ENCODE measurements around the gene IL12RB1.
"Not testable (repeated sequence)": the region's sequence is repeated elsewhere in the genome, so short reads cannot be mapped to it uniquely, and the experiment has no call there.

IL12RB1 gene

DNA sequence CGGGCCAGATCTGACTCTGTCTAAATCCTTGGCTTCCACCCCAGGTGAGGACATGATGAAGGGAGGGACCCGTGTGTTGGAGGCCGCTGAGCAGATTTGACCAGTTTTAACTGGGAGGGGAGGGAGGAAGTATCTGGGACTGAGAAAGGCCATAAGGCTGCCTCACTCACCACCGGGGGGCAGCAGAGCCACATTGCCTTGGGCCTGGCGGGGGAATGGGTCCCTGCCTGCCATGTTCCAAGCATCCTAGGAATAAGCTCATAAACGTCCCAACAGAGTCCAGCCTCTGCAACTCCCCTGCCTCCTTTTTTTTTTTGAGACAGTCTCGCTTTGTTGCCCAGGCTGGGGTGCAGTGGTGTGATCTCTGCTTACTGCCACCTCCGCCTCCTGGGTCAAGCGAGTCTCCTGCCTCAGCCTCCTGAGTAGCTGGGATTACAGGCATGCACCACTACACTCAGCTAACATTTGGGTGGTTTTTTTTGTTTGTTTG is 26.3 kb upstream of the IL12RB1 start:
- DNase-seq (ENCODE audit: low read depth in 3 of 3): peak; percentile 58 to 72 (median 69)

GRCh38 chr19:18110609-18111232 is 24.0 kb upstream of the IL12RB1 start:
- no peak for DNase-seq (ENCODE audit: low read depth in 3 of 3)

DNA sequence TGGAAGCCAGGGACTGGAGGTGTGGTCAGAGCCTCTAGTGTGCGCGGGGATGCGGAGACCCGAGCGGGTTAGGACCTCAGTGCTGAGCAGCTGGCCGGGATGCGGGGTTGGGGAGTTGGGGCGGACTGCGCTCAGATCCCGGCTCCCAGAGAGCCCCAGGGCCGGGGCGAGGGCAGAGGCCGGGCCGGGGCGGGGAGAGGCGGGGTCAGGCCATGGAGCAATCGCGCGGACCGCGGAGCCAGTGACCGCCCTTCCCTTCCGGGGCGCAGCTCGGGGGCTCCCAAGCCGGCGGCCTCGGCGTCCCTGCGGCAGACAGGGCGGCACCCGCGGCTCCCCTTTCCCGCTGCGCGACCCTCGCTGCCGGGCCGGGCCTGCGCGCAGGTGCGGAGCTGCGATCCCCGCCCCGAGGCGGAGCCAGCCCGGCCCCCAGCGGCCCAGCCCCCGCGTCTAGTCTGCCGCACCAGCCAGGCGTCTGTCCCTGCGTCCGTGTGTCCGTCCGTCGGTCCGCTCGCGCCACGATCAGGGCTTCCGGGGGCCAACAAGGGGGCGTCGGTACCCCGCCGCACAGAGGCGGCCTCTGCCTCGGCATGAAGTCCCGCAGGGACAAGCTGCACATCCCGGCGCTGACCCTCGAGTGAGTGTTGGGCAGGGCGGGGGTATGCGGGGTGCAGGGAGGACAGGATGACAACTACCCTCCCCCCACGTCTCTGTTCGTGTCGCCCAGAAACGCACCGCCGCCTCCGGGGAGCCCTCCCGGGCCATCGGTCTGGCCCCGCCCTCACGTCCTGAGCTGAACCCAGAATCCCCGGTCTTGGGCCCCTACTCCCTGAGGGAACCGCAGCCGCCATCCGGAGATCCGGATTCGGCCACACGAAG is 23.2 kb upstream of the IL12RB1 start:
- peak in 1 of 3 experiments; percentile 57 for DNase-seq (ENCODE audit: low read depth in 3 of 3)

- no peak for DNase-seq (ENCODE audit: low read depth in 3 of 3)
Observed at GRCh38 chr19:18109341-18109732, 22.6 kb upstream of the IL12RB1 start.

DNA sequence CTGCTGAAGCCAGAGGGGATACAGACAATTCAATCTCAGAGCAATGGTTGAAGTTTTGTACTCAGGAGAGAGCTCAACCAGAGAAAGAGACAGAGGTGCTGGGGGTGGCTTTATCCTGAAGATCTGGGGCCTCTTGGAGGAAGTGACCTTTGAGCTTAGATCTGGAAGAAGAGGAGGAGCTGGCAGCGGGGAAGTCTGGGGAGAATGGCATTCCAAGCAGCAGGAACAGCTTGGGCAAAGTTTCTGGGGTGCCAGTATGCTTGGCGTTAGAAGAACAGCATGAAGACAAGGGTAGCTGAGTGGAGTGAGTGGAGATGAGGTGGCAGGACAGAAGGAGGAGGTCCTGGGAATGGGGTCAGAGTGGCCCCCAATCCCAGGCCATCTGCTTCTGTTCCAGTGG is 22.2 kb upstream of the IL12RB1 start:
- DNase-seq (ENCODE audit: low read depth in 3 of 3): no peak

- no peak for DNase-seq (ENCODE audit: low read depth in 3 of 3)
Observed at GRCh38 chr19:18107235-18107634, 20.5 kb upstream of the IL12RB1 start.

GRCh38 chr19:18105259-18105658 is 18.5 kb upstream of the IL12RB1 start:
- not testable (repeated sequence) for DNase-seq (ENCODE audit: low read depth in 3 of 3)

- DNase-seq (ENCODE audit: low read depth in 3 of 3): no peak
Observed at GRCh38 chr19:18104793-18105131, 18.0 kb upstream of the IL12RB1 start.

DNA sequence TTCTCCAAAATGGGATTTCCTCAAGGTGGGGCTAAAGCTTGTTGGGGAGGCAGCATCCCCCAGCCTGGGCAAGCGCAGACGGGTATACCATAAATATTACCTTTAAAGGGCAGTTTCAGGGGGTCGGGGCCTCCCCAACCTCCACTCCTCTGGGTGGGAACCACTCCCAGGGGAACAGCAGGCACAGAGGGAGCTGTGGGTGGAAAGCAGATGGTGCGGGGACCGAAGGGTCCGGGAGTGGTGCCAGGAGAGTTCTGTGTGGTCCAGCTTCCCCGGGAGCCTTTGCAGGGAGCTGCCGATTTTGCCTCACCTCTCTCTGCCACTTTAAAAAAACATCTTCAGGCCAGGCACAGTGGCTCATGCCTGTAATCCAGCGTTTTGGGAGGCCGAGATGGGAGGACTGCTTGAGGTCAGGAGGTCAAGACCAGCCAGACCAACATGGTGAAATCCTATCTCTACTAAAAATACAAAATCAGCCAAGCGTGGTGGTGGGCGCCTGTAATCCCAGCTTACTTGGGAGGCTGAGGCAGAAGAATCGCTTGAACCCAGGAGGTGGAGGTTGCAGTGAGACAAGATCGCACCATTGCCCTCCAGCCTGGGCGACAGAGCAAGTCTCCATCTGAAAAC is 16.3 kb upstream of the IL12RB1 start:
- DNase-seq (ENCODE audit: low read depth in 3 of 3): no peak

GRCh38 chr19:18101268-18101667 is 14.5 kb upstream of the IL12RB1 start:
- DNase-seq (ENCODE audit: low read depth in 3 of 3): no peak

- no peak for DNase-seq (ENCODE audit: low read depth in 3 of 3)
Observed at GRCh38 chr19:18100710-18101109, 14.0 kb upstream of the IL12RB1 start.

DNA sequence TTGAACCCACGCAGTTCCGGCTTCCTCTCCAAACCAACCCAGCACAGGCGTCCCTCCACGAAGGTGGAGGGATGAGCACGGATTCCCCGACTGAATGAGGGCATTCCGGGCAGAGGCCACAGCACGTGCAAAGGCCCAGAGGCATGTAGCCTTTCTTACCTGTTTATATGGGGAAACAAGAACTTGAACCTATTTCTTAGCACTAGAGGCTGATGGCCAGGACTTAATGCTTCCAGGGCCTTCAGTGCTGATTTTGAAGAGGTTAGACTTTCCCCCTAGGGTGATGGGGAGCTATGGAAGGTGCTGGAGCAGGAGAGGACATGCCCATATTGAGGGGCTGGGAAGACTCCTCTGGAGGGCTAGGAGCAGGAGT is 12.9 kb upstream of the IL12RB1 start:
- no peak for DNase-seq (ENCODE audit: low read depth in 3 of 3)

DNA sequence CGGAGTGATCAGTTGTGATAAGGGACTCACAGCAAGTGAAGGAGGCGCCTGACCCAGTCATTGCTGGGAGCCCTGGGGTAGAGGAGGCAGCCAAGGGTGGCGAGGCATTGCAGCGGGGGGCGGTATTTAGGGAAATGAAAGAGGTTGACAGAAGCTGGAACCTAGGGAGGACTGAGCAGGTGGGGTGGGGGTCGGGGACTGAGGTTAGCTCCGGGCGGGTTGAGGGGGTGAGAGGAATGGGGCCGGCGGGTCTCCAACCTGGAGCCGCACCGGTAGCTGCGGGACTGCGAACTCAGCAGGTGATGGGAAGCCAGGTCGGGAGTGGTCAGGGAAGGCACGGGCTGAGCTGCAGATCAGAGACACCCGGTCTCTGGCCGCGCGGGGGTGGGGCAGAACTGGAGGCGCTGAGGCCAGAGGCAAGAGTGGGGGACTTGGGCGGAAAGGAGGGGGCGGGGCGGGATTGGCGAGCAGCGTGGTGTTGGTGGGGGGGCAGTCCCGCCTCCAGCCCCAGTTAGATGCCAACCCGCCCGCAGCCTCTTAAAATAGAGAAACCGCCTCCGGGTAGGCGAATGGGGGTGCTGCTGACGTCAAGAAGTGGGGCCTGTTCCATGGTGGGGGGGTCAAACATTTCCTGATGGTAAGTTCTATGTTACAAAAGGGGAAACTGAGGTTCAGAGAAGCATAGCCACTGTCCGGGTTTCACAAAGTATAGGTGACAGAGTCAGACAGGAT is 12.3 kb upstream of the IL12RB1 start:
- no peak for DNase-seq (ENCODE audit: low read depth in 3 of 3)

DNA sequence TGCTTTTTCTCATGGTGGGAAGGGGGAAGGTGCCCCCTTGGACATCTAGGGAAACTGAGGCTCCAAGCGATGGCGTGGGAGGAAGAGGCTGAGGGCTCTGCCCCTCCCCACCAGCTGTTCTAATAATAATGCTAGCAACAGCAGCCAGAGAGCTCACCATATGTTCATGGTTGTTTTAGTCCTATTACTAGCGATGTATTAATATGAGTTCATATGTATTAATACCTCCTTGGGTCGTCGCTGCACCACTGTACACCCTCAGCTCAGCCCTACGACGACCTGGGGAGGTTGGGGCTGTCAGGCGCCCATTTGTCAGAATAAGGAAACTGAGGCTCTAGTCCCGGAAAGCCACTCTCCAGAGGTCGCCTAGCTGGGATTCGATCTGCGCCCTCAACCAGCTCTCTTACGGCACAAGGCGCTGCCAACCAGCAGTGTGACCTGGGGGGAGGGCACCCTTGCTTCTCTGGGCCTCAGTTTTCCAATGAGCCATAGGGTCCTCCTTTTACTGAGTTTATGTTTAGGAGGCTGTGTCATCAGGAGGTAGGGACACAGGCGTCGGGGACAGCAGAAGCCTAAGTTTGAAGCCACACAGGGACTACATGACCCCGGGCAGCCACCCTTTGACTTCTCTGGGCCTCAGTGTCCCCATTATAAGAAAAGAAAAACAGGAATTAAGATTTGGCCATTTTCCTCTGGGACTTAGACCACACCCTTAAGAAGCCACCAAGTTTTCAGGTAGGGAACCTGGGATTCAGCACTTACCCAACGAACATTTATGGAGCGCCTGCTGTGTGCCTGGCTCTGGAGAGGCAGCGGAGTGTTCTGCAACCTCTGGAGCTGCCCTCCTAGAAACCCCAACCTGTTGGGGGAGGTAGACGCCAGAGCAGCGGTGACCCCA is 11.5 kb upstream of the IL12RB1 start:
- no peak for DNase-seq (ENCODE audit: low read depth in 3 of 3)

GRCh38 chr19:18097217-18097992 is 10.7 kb upstream of the IL12RB1 start, which contains the start of gene MAST3:
Gene MAST3, plus strand, starts transcription at chr19:18097778. Its CDS starts 15 bp downstream, at chr19:18097793.
- peak; percentile 80 to 82 (median 80) for DNase-seq (ENCODE audit: low read depth in 3 of 3)

DNA sequence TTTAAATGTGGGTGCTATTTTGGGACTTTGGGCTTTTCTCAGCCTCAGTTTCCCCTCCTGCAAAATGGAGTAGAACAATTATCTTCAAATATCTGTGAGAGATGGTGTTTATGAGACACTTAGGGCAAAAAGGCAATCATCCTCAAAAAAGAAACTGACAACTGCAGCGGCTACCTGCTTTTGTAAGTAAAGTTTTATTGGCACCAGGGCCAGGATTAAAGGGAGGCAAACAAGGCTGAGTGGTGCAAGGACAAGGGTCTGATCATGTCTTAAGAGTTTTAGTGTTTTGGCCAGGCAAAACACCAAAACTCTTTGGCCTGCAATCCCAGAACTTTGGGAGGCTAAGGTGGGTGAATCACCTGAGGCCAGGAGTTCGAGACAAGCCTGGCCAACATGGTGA is 9.5 kb upstream of the IL12RB1 start:
- no peak for DNase-seq (ENCODE audit: low read depth in 3 of 3)

GRCh38 chr19:18093439-18094161 is 6.9 kb upstream of the IL12RB1 start:
- no peak for DNase-seq (ENCODE audit: low read depth in 3 of 3)

- peak; percentile 57 to 81 (median 75) for DNase-seq (ENCODE audit: low read depth in 3 of 3)
Observed at GRCh38 chr19:18091217-18091608, 4.5 kb upstream of the IL12RB1 start.

DNA sequence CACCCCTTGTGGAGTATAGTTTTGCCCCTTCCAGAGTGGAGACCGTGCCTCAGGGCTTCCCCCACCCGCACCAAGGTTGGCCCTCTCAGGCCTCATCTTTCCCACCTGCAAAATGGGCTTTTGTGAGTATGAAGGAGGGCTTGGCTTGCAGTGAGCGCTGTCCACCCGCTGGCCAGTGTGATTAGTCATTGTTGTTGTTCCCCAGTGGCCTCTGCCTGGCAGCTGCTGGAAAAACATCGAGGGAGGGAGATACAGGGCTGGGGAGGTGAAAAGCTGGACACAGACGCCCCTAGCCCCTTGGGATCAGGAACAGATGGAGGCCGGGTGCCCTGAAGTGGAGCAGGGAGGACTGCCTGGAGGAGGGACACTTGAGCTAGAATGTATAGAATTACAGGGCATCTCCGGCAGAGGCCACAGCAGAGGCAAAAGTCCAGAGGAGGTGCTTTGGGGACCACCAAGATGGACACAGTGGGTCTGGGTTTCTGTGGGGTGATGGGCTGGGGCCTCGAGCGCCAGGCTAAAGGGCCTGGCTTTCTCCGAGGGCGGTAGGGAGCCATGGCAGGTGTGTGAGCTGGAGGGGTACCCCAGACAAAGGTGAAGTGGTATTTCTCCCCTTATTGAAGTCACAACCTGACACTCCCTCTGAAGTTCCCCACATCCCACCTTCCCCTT is 3.9 kb upstream of the IL12RB1 start:
- no peak for DNase-seq (ENCODE audit: low read depth in 3 of 3)

Data from stimulated activated CD4-positive, alpha-beta T cell treated with anti-CD3 and anti-CD28 coated beads, TNF-alpha, amount 100 ng/mL, for 4 hours (primary cell).